Common myeloid progenitor, CD34-positive (primary cell): Measurements from ENCODE around the gene BCAR3.

Experiments
- CTCF ChIA-PET: fragments of 350-600 bp; sonication (Branson Sonifier 250); formaldehyde crosslinking; loops from one replicate; lab custom pipeline; 2021; ENCODE audit warnings: antibody characterized with exemption; lab: Charles Lee
- POLR2A ChIA-PET: fragments of 350-600 bp; sonication (Branson Sonifier 250); formaldehyde crosslinking; loops from one replicate; lab custom pipeline; 2021; ENCODE audit warnings: antibody characterized with exemption; lab: Charles Lee
- DNase-seq, 3 donors: peaks; one replicate each; pipeline versions ENCODE4 v3.0.0 to v3.0.0-alpha.2; 2013
- H3K27ac ChIP-seq, 2 experiments: 1 replicate in 1 of 2; 2 replicates in 1 of 2; pipeline ENCODE4 v1.7.0; 2013; ENCODE audit warnings: inconsistent platforms in 2 of 2, low read length in 2 of 2, mild to moderate bottlenecking in 2 of 2, low read depth in 1 of 2, moderate library complexity in 1 of 2; ENCODE audit not compliant: severe bottlenecking in 2 of 2, insufficient read depth in 1 of 2, poor library complexity in 1 of 2
- H3K27me3 ChIP-seq, 5 experiments: replicated peaks in 2 of 5; 1 replicate in 3 of 5; 2 replicates in 2 of 5; pipeline versions ENCODE4 v1.6.1 to v1.7.0; 2013; ENCODE audit warnings: low read length in 4 of 5, mild to moderate bottlenecking in 2 of 5, moderate library complexity in 2 of 5, inconsistent platforms in 1 of 5; ENCODE audit not compliant: insufficient read depth in 5 of 5, control insufficient read depth in 4 of 5
- H3K36me3 ChIP-seq, 4 experiments: 1 replicate in 2 of 4; 2 replicates in 2 of 4; pipeline versions ENCODE4 v1.6.1 to v1.7.0; 2013; ENCODE audit warnings: low read length in 3 of 4, control low read depth in 1 of 4, mild to moderate bottlenecking in 1 of 4; ENCODE audit not compliant: control insufficient read depth in 4 of 4, insufficient read depth in 4 of 4
- H3K4me1 ChIP-seq, 4 experiments: 1 replicate in 3 of 4; 2 replicates in 1 of 4; pipeline versions ENCODE4 v1.6.1 to v1.7.1; 2013; ENCODE audit warnings: low read length in 3 of 4, mild to moderate bottlenecking in 3 of 4, control low read depth in 1 of 4, inconsistent platforms in 1 of 4, moderate library complexity in 1 of 4; ENCODE audit not compliant: control insufficient read depth in 4 of 4, insufficient read depth in 4 of 4; ENCODE audit errors: control extremely low read depth in 1 of 4
- H3K4me3 ChIP-seq, 7 experiments: 1 replicate in 4 of 7; 2 replicates in 3 of 7; pipeline versions ENCODE4 v1.5.1 to v1.7.0; 2013; ENCODE audit warnings: mild to moderate bottlenecking in 7 of 7, low read length in 6 of 7, moderate library complexity in 6 of 7, inconsistent platforms in 2 of 7, low read depth in 2 of 7, control low read depth in 1 of 7; ENCODE audit not compliant: insufficient read depth in 4 of 7, control insufficient read depth in 1 of 7; ENCODE audit errors: extremely low read depth in 1 of 7
- H3K9me3 ChIP-seq, 5 experiments: 1 replicate in 4 of 5; 2 replicates in 1 of 5; pipeline versions ENCODE4 v1.6.1 to v1.7.1; 2013; ENCODE audit warnings: low read length in 4 of 5, mild to moderate bottlenecking in 2 of 5, inconsistent platforms in 1 of 5, low read depth in 1 of 5, moderate library complexity in 1 of 5; ENCODE audit not compliant: control insufficient read depth in 4 of 5, insufficient read depth in 2 of 5; ENCODE audit errors: control extremely low read depth in 1 of 5
- WGBS: methylation state at CpG from one replicate; pipeline ENCODE4 v1.1.5; 2013; ENCODE audit not compliant: insufficient coverage; 5-methylcytosine and 5-hydroxymethylcytosine counted together

The BCAR3 gene

DNA sequence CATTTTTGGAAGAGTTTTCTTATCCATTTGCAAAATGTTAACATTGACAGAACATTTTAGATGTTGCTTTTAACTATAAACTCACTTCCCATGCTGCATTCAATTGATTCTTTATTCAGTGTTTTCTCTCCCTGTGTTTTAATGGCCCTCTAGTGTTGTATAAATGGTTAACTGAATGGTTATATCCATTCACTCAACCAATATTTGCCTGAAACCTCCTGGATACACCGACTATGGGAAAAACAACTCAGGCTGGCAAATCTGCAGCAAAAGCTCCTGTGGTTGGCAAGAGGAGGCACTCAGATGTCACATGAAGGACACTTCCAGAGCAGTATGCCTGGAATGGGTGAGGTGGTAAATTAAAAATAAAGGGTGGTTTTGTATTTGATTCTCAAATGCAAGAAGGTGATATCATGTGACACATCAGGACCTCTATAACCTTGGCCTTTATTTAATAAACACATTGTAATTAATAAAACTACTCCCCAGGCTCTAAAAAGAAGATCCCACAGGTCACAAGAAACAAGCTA, 107.6 kb downstream of the BCAR3 start:
- ChIA-PET POLR2A (no interaction called here), CTCF (interaction anchor here (0.6 kb wide), 1 partner anchor 10 kb away, joined by 3 read pairs; no protein-coding TSS in a partner anchor)
- Histone ChIP-seq H3K9me3 (no peaks in the 10 kb centered on the region), H3K27me3 (no peaks in the 10 kb centered on the region), H3K36me3 (peaks cover 0 to 2% (median 0%) of the 10 kb centered on the region in 4 experiments), H3K4me1 (no peaks in the 10 kb centered on the region), H3K4me3 (no peak overlapping the region), H3K27ac (no peak overlapping the region)
- WGBS: no CpG with 5 or more reads among the region's 1 CpG
- DNase-seq: no peak

DNA sequence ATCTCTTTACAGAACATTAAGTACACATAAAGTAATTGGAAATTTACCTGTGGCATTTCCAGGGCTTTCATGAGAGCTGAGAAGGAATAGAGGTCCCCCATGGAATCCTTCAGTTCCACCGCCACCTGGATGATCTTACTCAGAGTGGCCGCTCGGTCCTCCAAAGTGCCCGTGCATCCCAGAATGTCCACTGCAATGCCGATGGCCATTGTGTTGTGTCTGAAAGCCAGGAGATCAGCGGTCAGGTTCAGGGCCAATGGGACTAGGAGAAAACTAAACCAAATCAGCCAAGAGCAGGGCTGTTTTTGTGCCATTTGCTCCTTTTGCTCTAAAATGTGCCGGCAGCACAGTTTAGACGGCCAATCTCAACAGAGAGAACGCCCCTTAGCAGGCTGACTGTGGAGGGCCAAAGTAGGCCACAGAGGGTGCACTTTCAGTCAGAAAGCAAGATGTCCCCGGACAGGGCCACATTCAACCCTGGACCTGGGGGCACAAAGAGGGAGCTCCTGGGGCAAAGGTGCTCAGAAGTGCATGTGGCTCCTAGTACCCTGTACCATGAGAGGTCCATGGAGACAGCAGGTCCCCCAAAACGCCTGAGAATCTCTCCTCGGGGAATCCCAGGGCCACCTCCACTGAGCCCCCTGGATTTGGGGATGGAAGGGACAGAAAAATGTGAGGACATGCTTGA, 109.9 kb downstream of the BCAR3 start:
- no peak for DNase-seq
- Histone ChIP-seq H3K36me3 (peaks cover 0 to 2% (median 0%) of the 10 kb centered on the region in 4 experiments), H3K4me1 (no peaks in the 10 kb centered on the region), H3K4me3 (no peak overlapping the region), H3K27me3 (no peaks in the 10 kb centered on the region), H3K27ac (no peak overlapping the region), H3K9me3 (no peaks in the 10 kb centered on the region)
- 97% methylated on average over 11 of the region's 12 CpGs for WGBS
- ChIA-PET POLR2A (no interaction called here), CTCF (no interaction called here)

DNA sequence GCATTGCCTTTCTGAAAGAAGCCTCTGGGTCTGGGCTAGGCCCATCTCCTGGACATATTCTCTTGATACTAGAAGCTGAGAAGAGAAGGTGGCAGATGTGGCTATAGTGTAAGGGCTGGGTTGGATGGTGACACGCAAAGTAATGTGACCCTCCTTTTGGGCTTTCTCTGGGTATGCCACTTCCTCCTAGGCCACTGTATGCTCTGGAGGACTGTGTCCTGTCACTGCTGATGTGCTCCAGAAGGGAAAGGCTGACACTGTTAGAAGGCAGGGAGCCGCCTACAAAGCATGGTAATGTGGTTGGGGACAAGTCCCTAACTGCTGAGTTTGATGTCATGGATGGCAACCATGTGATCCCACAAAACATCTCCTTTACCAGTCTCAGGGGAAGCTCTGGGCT, 112.1 kb downstream of the BCAR3 start:
- no peak overlapping the region for H3K4me3 ChIP-seq
- POLR2A ChIA-PET: no interaction called here
- H3K27me3 ChIP-seq: no peaks in the 10 kb centered on the region
- no peak for DNase-seq
- CTCF ChIA-PET: interaction anchor here (0.7 kb wide), 1 partner anchor 13 kb away, joined by 3 read pairs; no protein-coding TSS in a partner anchor
- H3K27ac ChIP-seq: no peak overlapping the region
- peaks cover 0 to 8% (median 7%) of the 10 kb centered on the region in 4 experiments for H3K4me1 ChIP-seq
- 92% methylated on average over 2 of the region's 2 CpGs for WGBS
- no peaks in the 10 kb centered on the region for H3K9me3 ChIP-seq
- peaks cover 0 to 2% (median 0%) of the 10 kb centered on the region in 4 experiments for H3K36me3 ChIP-seq

DNA sequence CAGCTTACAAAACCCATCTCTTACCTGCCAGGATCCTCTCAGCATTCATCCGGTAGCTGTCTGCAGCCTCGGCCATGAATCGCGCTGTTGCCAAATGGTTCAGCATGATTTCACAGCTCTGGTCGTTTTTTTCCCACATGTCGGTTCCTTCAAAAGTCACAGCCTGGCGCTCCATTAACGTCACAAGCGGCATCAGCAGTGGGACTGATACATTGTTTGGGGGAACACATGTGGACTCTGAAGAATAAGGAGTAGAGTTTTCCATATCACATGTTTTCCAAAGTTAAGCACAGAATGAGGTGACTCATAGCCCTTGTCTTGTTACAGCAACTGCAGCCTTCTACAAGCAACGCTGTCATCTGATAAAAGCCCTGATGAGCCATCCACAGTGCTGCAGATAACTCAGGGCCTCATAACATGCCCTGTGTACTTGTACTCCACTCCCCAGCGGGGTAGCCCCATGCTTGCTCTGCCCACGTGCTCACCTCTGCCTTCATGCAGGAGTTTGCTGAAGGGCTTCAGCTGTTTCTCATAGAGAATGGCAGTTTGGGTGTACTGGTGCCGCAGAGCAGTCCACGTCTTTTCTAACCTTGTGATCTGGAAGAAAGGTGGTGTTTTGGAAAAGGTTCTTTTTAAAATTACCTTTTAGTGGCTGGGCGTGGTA, 114.2 kb downstream of the BCAR3 start:
- POLR2A ChIA-PET: no interaction called here
- peak overlapping the region in 1 of 2 experiments; percentile 31 for H3K27ac ChIP-seq
- peaks cover 0 to 8% (median 7%) of the 10 kb centered on the region in 4 experiments for H3K4me1 ChIP-seq
- no peaks in the 10 kb centered on the region for H3K9me3 ChIP-seq
- CTCF ChIA-PET: no interaction called here
- H3K27me3 ChIP-seq: no peaks in the 10 kb centered on the region
- DNase-seq: no peak
- peaks cover 0 to 2% (median 0%) of the 10 kb centered on the region in 4 experiments for H3K36me3 ChIP-seq
- no peak overlapping the region for H3K4me3 ChIP-seq
- WGBS: 98% methylated on average over 15 of the region's 15 CpGs

DNA sequence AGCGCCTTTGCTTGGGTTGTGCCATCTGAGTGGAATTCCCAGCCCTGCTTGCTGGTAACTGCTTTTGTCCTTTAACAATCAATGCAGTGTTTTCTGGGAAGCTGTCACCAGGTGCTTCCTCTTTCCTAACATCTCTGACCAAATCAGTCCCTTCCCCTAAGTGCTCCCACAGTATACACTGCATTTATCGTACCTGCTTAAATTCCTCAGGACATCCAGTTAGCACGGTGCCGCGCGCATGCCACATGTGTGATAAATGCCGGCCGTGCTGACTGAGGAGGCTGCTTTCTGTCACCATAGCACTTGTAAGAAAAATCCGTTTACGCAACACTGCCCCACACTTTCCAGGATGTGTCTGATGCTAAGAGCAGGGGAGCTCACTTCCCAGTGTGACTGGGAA, 115.4 kb downstream of the BCAR3 start:
- Histone ChIP-seq H3K4me1 (peaks cover 0 to 8% (median 7%) of the 10 kb centered on the region in 4 experiments), H3K27ac (no peak overlapping the region), H3K4me3 (no peak overlapping the region), H3K36me3 (peaks cover 0 to 3% (median 1%) of the 10 kb centered on the region in 4 experiments), H3K27me3 (no peaks in the 10 kb centered on the region), H3K9me3 (no peaks in the 10 kb centered on the region)
- CTCF ChIA-PET: no interaction called here
- DNase-seq: no peak
- 81% methylated on average over 3 of the region's 10 CpGs for WGBS
- POLR2A ChIA-PET: no interaction called here

DNA sequence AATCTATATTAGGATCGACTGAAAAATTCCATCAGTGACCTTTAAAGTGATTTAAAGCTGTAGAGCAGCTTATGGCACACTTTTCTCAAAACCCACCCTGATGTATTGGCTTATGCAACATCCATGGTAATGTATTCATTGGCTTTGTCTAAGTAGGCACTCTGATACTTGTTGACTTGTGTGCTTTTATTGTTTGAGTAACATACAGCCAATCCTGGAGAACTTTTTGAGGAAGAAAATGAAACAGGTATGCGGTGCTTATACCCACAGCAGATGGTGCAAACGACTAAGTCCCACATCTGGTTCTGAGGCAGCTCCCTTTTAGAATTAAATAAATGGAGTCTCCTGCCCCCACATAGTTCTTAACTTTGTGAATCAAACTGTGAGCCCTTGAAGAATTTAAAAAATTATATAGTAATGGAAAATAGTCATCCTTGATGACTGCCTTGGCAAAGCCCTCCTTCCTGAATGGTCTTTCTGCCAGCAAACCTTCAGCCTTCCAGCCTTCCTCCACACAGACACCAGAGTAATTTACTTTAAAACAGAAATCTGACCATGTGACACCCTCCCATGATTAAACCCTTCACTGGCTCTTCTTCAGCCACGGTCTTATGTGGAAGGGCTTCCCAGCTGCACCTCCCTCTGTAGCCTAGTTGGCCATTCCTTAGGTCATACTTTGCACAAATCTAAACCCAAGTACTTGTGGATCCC, 116.0 kb downstream of the BCAR3 start:
- H3K4me1 ChIP-seq: peaks cover 0 to 8% (median 7%) of the 10 kb centered on the region in 4 experiments
- H3K27me3 ChIP-seq: no peaks in the 10 kb centered on the region
- no peak for DNase-seq
- POLR2A ChIA-PET: no interaction called here
- H3K9me3 ChIP-seq: no peaks in the 10 kb centered on the region
- 100% methylated on average over 2 of the region's 4 CpGs for WGBS
- CTCF ChIA-PET: no interaction called here
- H3K4me3 ChIP-seq: no peak overlapping the region
- H3K27ac ChIP-seq: no peak overlapping the region
- peaks cover 0 to 4% (median 0%) of the 10 kb centered on the region in 4 experiments for H3K36me3 ChIP-seq
